Left cardiac atrium (tissue), 4 donors: Measurements from ENCODE around the gene APBA3. TPM values are rescaled to one million over a fixed set of nuclear protein-coding genes. Genes with fewer than 3 reads are reported as not detected.
"Not testable (repeated sequence)": the region's sequence is repeated elsewhere in the genome, so short reads cannot be mapped to it uniquely, and the experiment has no call there.

Experiments used
- ATAC-seq, 2 donors: fragments of 200-7000 bp; cut with Tn5 transposase; one replicate each; pipeline ENCODE4 v1.9.1; 2020; ENCODE audit warnings: mild to moderate bottlenecking in 2 of 2, moderate library complexity in 2 of 2
- DNase-seq: peaks from one replicate; pipeline ENCODE4 v3.0.0-alpha.2; 2020
- intact Hi-C, 2 donors: fragments of 100-400 bp; cut with DNase I; formaldehyde crosslinking; loops; one replicate each; pipeline versions ENCODE4 v1.14.1 to v1.15.1; 2022 to 2023
- total RNA-seq, 2 donors: library from RNA; stranded (reverse); fragmentation: NEBNext Ultra II Directional; extraction: Animal tissue kit (Norgen Biotek cat#: 25700); gene quantifications; one replicate each; pipeline ENCODE4 v1.2.1, GENCODE V29; 2021
- donor health status: DM: no; HTN: yes; CAD: no.
- donor health status: DM: no; HTN: yes; CAD: no; lungs with severe emphysema.
- donor health status: DM: yes; HTN: yes; CAD: no.
- donor health status: Dilated cardiomyopathy.

Gene APBA3
- total RNA-seq, 2 donors from 2014 or later, result 12.6 to 12.7 TPM

DNA sequence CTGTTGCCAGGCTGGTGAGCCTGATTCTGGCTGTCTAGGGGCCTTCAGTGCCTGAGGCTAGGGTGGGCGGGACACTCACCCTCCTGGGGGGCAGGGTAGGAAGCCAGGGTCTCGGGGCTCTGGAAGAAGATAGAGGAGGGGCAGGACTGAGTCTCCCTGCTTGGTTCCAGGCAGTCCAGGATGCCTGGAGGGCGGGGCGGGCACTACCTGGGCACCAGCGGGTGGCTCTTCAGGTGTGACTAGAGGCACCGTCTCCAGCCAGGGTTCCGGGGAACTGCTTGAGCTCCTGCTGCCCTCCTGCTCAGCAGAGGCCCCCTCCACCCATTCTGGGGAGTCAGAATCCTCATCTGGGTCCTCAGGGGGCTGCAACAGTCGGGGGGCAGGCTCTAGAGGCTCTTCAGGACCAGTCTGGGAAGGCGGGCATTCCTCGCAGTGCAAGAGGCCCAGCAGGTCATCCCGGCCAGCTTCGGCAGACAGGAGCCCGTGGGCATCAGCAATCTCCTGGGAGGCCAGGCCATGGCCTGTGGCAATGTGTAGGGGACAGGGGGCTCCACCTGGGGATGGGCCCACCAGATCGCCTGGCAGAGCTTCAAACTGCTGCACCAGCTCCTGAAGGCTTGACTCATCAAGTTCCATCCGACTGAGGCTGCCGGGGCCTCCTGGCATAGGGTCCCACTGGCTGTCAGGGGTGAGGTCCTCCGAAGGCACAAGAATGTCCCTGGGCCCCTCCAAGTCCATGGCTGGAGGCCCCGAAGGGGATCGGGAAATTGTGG is 1.8 kb downstream of the APBA3 start:
- intact Hi-C loops, result loop anchor here in 1 of 2 donors (10.0 kb wide), 1 partner anchor 205 kb away; no protein-coding TSS in a partner anchor
- ATAC-seq, result no peak
- no peak for DNase-seq

DNA sequence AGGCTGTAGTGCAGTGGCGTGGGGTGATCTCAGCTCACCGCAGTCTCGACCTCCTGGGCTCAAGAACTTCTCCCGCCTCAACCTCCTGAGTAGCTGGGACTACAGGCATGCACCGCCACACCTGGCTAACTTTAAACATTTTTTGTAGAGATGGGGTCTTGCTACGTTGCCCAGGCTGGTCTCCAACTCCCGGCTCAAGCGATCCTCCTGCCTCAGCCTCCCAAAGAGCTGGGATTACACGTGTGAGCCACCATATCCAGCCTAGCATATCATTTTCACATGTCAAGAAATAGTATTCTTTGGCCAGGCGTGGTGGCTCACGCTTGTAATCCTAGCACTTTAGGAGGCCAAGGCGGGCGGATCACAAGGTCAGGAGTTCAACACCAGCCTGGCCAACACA is 3.2 kb downstream of the APBA3 start:
- ATAC-seq, DNase-seq, intact Hi-C loops: not testable (repeated sequence)

DNA sequence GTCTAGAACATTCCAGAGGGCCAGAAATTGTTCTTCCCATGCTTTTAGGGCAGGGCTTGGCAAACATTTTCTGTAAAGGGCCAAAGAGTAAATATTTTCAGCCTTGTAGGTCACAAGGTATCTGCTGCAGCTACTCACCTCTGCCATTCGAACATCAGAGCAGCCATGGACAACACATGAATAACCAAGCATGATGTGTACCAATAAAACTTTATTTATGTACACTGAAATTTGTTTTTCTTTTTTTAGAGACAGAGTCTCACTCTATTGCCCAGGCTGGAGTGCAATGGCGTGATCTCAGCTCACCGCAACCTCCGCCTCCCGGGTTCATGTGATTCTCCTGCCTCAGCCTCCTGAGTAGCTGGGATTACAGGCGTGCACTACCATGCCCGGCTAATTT is 3.8 kb downstream of the APBA3 start:
- intact Hi-C loops, DNase-seq, ATAC-seq: not testable (repeated sequence)

DNA sequence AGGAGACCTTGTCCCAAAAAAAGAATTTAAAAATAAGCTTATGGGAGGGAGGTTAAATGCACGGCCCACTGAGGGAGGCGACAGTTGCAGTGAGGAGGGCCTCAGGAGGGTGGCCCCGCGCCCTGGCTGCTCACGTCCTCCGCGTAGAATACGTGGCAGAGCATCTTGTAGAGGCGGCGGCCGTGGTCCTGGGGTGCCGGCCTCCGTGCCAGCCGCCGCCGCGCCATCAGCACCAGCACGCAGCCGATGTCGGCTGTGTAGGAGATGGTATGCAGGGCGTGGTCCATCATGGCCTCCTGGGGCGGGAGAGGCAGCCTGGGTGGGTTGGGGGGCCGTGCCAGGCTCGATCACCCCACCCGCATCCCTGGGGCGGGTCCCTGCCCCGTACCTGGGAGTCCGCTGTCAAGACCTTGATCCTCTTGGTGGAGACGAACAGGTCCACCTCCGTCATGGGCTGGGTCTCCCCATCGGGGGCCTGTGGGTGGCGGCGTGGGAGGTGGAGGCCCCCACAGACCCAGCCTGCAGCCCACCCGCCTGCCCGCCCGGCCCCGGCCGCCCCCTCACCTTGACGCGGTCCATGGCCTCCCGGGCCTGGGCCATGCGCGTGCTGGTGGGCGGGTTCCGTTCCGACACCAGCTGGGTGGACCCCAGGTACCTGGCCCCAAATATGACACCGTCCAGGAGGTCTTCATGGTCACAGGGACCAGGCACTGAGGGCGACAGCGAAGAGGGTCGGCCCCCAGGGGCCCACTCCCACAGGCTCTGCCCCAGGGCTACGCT is 7.7 kb downstream of the APBA3 start:
- ATAC-seq, result no peak
- DNase-seq, result no peak
- intact Hi-C loops, result no loop called here

DNA sequence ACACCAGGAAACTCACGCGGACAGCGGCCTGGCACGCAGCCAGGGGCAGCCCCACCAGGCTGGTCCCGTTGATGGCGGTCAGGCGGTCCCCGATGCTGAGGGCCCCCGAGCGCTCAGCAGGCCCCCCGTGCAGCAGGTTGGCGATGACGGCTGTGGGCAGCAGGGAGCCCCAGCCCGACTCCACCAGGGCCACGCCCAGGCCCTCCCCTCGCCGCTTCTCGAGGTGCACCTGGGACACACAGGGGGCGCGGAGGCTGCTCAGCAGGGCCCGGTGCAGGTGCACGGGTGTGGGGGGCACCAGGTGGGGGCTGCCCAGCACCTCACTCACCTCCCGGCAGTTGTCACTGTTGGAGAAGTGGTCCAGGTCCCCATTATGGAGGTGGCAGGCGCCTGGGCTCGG is 9.0 kb downstream of the APBA3 start:
- intact Hi-C loops, result no loop called here
- ATAC-seq (no peak), DNase-seq (no peak)

DNA sequence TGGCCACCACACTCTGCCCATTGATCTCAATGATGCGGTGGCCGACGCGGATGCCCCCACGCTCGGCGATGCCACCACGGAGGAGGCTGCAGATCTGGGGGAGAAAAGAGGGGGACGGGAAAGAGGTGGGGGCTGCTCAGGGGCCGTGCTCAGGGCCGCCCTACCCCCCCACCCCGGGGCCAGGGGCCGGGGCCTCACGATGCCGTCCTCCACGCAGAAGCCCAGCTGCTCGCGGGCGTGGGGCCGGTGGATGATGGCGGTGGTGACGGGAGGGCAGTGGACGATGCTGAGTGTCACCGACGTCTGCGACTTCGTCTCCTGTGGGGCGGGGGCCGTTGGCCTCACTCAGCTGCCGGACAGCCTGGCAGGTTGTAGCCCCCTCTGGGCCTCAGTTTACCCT is 10.3 kb downstream of the APBA3 start:
- ATAC-seq (no peak), DNase-seq (no peak)
- intact Hi-C loops, result no loop called here

DNA sequence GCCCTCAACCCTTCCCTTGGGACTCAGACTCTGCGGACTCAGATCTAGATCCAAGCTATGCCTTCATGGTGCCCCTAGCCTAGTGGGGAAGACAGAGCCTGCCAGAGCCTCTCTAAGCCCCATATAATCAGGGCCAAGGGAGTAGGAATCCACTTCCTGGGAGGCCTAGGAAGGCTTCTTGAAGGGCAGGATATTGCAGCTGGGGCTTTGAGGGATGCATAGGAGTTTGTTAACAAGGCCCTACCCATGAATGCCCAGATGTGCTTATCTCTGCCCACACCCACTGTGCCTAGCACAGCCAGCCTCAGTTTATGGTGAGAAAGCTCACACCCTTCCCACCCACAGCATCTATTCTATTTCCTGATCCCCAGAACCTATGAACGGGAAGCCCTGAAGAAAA is 11.3 kb downstream of the APBA3 start:
- intact Hi-C loops, result no loop called here

DNA sequence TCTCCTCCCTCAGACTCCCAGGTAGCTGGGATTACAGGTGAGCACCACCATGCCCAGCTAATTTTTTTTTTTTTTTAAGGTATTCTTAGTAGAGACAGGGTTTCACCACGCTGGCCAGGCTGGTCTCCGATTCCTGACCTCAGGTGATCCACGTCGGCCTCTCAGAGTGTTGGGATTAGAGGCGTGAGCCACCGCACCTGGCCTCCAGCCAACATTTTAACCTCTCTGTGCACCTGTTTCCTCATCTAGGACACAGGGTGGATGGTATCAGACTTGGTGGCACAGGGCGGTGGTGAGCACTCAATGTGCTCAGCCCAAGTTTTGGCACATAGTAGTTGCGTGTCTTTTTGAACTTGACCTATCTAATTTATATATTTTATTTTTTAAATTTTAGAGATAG is 12.5 kb downstream of the APBA3 start:
- ATAC-seq (no peak), DNase-seq (no peak)
- intact Hi-C loops, result no loop called here

More for the DNA sequence above, 11.3 kb downstream of the APBA3 start:
- no peak for DNase-seq
- ATAC-seq, result no peak

DNA sequence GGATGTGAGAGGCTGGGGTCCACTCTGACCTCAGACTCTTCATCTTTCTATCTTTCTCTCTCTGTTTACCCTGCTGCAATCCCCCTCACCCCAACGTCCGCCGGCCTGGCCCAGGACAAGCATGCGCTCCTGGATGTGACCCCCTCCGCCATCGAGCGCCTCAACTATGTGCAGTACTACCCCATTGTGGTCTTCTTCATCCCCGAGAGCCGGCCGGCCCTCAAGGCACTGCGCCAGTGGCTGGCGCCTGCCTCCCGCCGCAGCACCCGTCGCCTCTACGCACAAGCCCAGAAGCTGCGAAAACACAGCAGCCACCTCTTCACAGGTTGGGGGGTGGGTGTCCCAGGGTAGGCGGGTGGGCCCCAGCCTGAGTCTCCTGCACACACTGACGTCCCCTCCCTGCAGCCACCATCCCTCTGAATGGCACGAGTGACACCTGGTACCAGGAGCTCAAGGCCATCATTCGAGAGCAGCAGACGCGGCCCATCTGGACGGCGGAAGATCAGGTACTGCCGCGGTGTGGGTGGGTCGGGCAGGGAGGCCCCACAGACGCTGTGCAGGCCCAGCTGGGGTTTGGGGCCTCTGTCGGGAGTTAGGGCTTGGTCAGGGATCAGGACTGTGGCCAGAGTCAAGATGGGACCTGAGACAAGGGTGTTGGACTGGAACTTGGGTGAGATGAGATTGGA is 15.0 kb downstream of the APBA3 start:
- no peak for DNase-seq
- no peak for ATAC-seq
- intact Hi-C loops, result no loop called here

DNA sequence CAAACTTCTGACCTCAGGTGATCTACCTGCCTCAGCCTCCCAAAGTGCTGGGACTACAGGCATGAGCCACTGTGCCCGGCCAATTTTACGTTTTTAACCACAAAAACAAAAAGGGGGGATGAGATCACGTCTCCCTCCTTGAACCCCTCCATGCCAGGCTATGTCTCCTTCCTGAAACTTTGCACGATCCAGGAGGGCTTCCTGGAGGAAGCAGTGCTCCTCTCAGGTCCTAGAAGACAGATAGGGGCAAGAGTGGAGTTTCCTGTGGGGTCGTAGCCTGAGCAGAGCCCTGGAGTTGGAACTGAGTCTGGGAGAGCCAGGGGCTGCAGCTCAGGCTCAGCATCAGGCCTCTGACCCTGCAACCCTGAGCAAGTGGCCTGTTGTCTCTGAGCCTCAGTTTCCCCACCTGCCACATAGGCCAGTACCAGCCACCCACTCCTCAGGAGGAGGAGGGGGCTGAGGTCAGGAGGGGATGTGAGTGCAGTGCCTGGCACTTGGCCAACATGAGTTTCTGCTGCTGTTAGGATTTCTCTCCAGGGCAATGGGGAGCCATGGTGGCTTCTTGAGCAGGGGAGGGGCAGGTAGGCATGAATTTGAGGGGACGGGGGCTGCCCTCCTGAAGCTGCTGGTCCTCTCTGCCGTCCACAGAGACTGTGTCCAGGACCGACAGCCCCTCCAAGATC is 16.0 kb downstream of the APBA3 start:
- no peak for DNase-seq
- intact Hi-C loops, result no loop called here
- ATAC-seq, result no peak

DNA sequence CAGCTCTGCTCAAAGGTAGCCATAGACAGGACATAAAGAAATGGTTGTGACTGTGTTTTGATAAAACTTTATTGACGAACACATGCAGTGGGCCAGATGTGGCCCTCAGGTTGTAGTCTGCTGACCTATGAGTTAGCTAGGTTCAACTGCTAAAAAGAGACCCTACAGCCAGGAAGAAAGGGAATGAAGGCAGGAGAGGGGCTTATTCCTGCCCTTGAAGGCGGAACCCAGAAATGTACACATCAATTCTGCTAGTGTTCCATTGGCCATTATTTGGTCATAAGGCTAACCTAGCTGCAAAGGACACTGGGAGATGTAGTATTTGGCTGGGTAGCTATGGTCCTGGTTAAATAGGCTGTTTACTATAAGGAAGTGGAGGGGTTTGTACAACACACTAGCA is 18.0 kb downstream of the APBA3 start:
- no peak for ATAC-seq
- intact Hi-C loops, result no loop called here
- DNase-seq, result no peak

DNA sequence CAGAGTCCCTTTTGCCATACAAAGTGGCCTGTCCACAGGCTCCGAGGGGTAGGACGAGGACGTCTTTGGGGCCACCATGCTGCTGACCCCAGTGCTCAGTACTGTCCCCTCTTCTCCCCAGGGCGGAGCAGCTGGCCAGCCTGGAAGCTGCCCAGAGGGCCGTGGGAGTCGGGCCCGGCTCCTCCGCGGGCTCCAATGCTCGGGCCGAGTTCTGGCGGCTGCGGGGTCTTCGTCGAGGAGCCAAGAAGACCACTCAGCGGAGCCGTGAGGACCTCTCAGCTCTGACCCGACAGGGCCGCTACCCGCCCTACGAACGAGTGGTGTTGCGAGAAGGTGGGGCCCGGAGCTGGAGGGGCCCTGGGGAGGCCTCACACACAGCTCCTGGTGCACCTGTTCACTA is 21.1 kb downstream of the APBA3 start:
- DNase-seq (no peak), ATAC-seq (no peak)
- intact Hi-C loops, result no loop called here

DNA sequence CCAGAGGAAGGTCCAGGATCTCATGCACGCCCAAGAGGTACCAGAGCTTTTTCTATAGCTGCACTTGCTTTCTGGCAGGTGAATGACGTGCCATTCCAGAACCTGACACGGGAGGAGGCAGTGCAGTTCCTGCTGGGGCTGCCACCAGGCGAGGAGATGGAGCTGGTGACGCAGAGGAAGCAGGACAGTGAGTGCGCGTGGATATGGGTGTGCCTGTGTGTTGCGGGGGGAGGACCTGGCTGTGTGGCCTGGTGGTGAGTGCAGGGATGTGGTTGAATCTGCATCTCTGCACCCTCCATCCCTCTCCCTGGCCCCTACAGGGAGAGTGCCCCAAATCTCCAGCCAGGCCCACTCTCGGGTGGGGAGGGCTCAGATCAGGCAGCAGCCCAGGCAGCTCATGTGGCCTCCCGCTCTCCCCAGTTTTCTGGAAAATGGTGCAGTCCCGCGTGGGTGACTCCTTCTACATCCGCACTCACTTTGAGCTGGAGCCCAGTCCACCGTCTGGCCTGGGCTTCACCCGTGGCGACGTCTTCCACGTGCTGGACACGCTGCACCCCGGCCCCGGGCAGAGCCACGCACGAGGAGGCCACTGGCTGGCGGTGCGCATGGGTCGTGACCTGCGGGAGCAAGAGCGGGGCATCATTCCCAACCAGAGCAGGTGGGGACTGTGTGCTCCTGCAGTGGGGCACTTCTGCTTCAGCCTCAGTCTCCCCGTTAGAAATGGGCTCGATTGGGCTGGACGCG is 22.8 kb downstream of the APBA3 start:
- no peak for ATAC-seq
- intact Hi-C loops, result no loop called here
- DNase-seq, result no peak

DNA sequence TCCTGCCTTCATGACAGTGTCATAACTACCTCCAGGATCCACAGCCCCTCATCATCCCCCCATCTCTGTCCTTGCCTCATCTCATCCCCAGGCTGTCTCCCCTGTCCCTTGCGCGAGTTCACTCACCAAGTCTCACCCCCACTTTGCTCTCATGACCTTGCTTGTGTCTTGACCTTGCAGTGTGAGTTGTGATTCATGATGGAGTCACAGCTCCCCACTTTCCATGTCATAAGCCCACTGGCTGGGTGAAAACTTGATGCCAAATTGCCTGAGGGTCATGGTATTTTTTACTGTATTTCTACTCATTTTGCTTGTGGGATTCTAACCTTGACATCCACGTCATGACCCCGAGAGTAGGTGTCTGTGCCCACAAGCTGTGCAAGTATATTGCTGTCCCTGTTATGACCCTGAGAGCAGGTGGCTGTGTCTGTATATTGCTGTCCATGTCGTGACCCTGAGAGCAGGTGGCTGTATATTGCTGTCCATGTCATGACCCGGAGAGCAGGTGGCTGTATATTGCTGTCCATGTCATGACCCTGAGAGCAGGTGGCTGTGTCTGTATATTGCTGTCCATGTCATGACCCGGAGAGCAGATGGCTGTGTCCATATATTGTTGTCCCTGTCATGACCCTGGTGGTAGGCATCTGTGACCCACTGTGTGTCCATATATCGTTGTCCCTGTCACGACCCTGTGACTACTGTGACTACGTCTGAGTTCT is 23.8 kb downstream of the APBA3 start:
- no peak for DNase-seq
- intact Hi-C loops, result no loop called here
- no peak for ATAC-seq

DNA sequence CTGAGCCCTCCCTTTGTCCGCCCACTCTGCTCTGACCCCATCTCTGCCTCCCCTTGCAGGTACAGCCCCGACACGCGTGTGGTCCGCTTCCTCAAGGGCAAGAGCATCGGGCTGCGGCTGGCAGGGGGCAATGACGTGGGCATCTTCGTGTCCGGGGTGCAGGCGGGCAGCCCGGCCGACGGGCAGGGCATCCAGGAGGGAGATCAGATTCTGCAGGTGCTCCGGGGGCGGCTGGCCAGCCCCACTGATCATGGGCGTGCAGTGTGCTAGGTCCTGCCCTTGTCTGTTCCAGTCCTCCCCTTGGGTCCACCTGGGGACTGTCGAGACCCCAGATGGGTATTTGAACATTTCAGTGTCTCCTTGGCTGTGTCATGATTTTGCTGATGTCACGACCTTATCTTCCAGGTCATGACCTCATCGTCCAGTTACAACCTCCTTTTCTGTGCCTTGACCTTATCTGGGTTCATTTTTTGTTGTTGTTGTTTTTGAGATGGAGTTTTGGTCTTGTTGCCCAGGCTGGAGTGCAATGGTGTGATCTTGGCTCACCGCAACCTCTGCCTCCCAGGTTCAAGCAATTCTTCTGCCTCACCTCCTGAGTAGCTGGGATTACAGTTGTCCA is 25.3 kb downstream of the APBA3 start:
- ATAC-seq (no peak), DNase-seq (no peak)
- intact Hi-C loops, result no loop called here

DNA sequence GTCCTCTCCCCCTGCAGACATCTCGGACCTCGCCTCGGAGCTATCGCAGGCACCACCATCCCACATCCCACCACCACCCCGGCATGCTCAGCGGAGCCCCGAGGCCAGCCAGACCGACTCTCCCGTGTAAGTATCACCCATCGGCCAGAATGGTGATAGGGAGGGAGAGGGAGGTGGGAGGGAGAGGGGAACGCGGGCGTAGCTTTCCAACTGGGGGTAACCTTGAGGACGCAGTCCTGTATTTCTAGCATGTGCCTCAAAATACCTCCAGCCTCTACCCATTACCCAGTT is 27.2 kb downstream of the APBA3 start:
- DNase-seq (no peak), ATAC-seq (no peak)
- intact Hi-C loops, result no loop called here

DNA sequence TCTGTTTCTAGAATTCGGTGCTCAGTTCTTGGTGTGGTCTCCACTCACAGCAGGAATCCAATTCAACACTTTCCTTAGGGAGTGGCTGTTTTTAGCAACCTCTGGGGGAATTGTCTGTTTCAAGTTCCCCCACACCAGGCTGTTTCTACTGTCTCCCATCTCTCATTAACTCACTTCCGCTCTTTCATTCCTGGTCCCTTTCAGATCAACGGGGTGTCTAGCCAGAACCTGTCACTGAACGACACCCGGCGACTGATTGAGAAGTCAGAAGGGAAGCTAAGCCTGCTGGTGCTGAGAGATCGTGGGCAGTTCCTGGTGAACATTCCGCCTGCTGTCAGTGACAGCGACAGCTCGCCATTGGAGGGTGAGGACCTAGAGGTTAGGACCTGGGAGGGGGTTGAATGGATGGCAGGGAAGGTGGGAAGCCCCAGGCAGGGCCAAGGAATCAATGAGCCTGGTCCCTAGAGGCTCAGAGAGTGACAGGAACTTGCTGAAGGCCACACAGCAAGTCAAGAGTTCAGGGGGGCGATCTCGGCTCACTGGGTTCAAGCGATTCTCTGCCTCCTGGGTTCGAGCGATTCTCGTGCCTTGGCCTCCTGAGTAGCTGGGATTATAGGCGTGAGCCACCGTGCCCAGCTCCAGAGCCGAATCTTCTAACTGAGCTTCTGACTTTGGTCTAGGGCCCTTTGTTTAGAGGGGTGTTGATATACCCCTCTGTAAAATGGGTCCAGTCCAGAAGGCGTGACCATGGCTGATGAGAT is 27.8 kb downstream of the APBA3 start:
- intact Hi-C loops, result no loop called here

More for the DNA sequence above, 27.8 kb downstream of the APBA3 start:
- no peak for DNase-seq
- no peak for ATAC-seq
